ENCODE measurements around the gene MKS1.

MKS1 gene

GRCh38 chr17:58219007-58219788 lies at the start of gene MKS1:
MKS1 (minus strand) TSS chr17:58219255; CDS start chr17:58219230, 25 bp downstream.
- peak; percentile 96 for TF ChIP-seq POLR2A (IDR thresholded peaks at IDR 0.05; ENCODE audit: low read depth, low read length)
- DNase-seq (ENCODE audit: insufficient read length, low spot score) (peak; percentile 99), FAIRE-seq (peak; percentile 90)

- no peak for TF ChIP-seq POLR2A (IDR thresholded peaks at IDR 0.05; ENCODE audit: low read depth, low read length)
- DNase-seq (ENCODE audit: insufficient read length, low spot score) (no peak), FAIRE-seq (no peak)
Measured at GRCh38 chr17:58268326-58268725, 49.3 kb upstream of the MKS1 start.

GRCh38 chr17:58267347-58268324 lies 48.6 kb upstream of the MKS1 start:
- no peak for DNase-seq (ENCODE audit: insufficient read length, low spot score)
- no peak for TF ChIP-seq POLR2A (IDR thresholded peaks at IDR 0.05; ENCODE audit: low read depth, low read length)
- FAIRE-seq, result no peak

GRCh38 chr17:58265902-58266875 lies 47.1 kb upstream of the MKS1 start:
- FAIRE-seq (no peak), DNase-seq (ENCODE audit: insufficient read length, low spot score) (no peak)
- no peak for TF ChIP-seq POLR2A (IDR thresholded peaks at IDR 0.05; ENCODE audit: low read depth, low read length)

GRCh38 chr17:58265271-58265670 lies 46.2 kb upstream of the MKS1 start:
- DNase-seq (ENCODE audit: insufficient read length, low spot score) (no peak), FAIRE-seq (no peak)
- TF ChIP-seq POLR2A (IDR thresholded peaks at IDR 0.05; ENCODE audit: low read depth, low read length), result no peak

- FAIRE-seq, result no peak
- DNase-seq (ENCODE audit: insufficient read length, low spot score), result no peak
- no peak for TF ChIP-seq POLR2A (IDR thresholded peaks at IDR 0.05; ENCODE audit: low read depth, low read length)
Measured at GRCh38 chr17:58264407-58265103, 45.5 kb upstream of the MKS1 start.

GRCh38 chr17:58263773-58264172 lies 44.7 kb upstream of the MKS1 start:
- DNase-seq (ENCODE audit: insufficient read length, low spot score) (no peak), FAIRE-seq (no peak)
- TF ChIP-seq POLR2A (IDR thresholded peaks at IDR 0.05; ENCODE audit: low read depth, low read length), result no peak

GRCh38 chr17:58262149-58262548 lies 43.1 kb upstream of the MKS1 start:
- no peak for TF ChIP-seq POLR2A (IDR thresholded peaks at IDR 0.05; ENCODE audit: low read depth, low read length)
- DNase-seq (ENCODE audit: insufficient read length, low spot score) (no peak), FAIRE-seq (no peak)

- FAIRE-seq (no peak), DNase-seq (ENCODE audit: insufficient read length, low spot score) (no peak)
- TF ChIP-seq POLR2A (IDR thresholded peaks at IDR 0.05; ENCODE audit: low read depth, low read length), result no peak
Measured at GRCh38 chr17:58254803-58255202, 35.7 kb upstream of the MKS1 start.

GRCh38 chr17:58253082-58253481 lies 34.0 kb upstream of the MKS1 start:
- TF ChIP-seq POLR2A (IDR thresholded peaks at IDR 0.05; ENCODE audit: low read depth, low read length), result no peak
- DNase-seq (ENCODE audit: insufficient read length, low spot score), result no peak
- FAIRE-seq, result no peak

GRCh38 chr17:58252141-58252540 lies 33.1 kb upstream of the MKS1 start:
- FAIRE-seq, result no peak
- no peak for DNase-seq (ENCODE audit: insufficient read length, low spot score)
- TF ChIP-seq POLR2A (IDR thresholded peaks at IDR 0.05; ENCODE audit: low read depth, low read length), result no peak

GRCh38 chr17:58250344-58251011 lies 31.4 kb upstream of the MKS1 start:
- FAIRE-seq (no peak), DNase-seq (ENCODE audit: insufficient read length, low spot score) (no peak)
- TF ChIP-seq POLR2A (IDR thresholded peaks at IDR 0.05; ENCODE audit: low read depth, low read length), result no peak
